Activated CD4-positive, CD25-positive, alpha-beta regulatory T cell treated with anti-CD3 and anti-CD28 coated beads, Interleukin-2, amount 50 U/mL, for 16 hours (primary cell): ENCODE results near the gene MRGPRD.

ENCODE experiments used
- DNase-seq: peaks from one replicate; pipeline ENCODE4 v3.0.0-alpha.2; 2020; ENCODE audit warnings: low read depth, low spot score

MRGPRD gene

DNA sequence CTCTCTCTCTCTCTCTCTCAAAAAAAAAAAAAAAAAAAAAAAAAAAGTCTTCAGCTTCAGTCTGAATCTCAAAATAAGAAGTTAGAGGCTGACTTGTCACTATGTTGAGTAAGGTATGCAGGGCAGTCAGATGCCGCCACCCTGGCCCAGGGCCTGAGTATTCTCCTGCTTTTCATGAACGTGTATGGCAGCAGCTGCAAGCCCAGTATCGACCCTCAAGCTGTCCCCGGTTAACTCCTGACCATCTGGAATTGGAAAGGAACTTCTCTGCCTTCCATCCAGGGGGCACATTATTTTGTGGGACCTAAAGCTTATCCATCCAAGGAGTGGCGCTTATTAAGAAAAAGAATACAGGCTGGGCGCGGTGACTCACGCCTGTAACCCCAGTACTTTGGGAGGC lies 11.4 kb downstream of the MRGPRD start:
- DNase-seq = no peak

DNA sequence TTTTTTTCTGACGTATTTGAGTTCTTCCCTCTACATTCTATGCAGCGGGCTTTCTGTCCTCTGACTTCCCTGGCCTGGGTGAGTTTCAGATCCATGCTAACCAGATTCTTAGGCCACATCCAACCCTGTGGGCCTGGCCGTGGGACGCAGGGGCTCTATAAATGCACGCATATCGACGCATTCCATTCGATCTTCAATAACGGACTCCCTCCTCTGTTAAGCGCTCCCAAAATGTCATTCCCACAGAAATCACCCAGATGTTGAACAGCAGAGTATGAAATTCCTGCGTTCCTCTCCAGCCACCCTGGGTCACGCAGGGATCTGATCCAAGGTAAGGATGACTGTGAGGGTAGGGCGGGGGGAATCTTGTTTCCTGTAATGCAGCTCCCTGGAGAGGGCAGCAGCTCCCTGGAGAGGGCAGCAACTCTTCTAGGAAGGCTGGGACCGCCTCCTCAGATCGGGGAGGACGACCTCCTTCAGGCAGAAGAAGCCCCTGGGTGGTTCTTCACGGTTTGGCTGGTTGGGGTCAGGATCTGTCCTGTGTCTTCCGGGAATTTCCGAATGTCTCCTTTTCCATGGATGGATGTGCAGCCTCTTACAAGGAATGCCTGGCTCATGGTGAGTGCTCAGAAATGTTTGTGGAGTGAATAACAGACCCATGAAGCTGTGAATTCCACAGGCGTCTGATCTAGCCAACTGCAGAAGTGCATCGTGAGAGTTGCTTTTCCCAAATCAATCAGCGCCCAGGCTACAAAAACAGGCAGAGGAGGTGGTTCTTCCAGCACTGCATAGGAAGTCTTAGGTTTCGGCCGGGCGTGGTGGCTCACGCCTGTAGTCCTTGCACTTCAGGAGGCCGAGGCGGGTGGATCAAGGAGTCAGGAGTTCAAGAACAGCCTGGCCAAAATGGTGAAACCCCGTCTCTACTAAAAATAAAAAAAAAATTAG lies 12.2 kb downstream of the MRGPRD start:
- no peak for DNase-seq

DNA sequence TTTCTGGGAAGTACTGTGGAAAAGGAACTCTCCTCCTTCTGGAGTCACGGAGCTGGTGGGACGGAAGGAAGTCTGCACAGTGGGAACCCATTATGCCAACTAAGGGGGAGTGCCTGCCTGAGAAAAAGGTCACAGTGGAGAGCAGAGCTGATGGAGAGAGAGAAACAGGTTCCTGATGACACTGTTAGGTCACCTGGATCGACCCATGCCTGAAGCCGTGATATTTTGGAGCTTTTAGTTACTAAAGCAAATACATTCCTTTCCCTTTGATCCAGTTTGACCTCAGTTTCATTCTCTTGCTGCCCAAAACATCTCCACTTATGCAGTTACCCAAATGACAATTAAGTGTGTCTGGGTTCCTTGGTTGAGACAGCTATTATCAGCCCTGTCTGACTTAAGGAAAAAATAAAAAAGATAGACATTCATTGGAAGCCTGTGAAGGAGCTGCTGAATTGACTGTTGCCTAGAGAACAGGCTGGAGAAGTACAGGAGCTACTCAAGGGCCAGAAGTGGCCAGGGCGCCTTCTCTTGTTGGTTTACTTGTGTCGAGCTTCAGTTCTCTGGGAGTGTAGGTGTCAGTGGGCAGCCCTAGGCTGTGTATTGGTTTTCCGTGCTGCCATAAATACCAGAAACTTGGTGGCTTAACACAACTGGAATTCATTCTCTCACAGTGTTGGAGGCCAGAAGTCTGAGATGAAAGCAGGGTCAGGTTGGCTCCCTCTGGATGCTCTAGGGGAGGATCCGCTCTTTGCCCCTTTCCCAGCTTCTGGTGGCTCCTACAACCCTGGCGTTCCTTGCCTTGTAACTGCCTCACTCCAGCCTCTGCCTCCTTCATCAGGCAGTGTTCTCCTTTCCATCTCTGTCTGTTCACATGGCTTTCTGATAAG lies 13.6 kb downstream of the MRGPRD start:
- DNase-seq = no peak

DNA sequence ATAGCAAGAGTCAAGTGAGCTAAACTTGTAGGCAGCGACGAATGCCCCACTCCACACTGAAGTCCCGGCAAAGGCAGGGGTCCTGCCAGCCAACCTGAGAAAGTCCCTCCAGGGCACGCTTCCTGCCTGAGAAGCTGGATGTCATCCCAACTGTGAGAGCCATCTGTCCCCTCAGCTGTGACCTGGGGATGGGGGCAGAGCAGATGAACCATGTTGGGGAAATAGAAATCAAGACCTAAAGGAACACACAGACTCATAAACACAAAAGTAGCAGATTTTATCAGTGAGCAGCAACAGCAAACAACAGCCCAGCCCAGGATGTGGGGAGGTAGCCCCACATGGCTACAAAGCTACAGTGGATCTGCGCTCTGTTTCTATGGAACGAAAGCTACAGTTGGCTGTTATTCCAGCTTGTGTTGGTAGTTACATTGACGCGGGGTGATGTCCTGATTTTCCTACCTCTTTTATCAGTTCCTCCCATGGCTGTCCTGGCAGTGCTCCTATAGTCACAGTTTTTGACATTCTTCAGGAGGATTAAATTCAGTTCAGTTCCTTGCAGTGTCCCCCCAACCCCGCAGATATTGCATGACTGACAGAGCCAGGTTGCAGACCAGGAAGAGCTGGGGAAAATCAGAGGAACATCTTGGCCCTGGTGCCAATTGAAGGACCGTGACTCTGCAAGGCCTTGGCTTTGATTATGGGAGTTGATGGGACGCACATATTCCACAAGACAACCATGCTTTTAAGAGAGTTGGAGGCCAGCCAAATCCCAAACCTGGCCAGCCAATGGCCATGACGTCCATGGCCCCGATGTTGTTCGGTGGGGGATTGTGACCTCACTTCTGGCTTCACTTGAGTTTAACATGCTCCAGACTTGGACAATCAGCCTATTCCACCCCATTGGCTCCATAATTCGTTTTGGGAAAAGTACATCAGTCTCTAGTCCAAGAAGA lies 14.6 kb downstream of the MRGPRD start:
- DNase-seq = no peak

- no peak for DNase-seq
Observed at GRCh38 chr11:68963779-68964178, 17.0 kb downstream of the MRGPRD start.

DNA sequence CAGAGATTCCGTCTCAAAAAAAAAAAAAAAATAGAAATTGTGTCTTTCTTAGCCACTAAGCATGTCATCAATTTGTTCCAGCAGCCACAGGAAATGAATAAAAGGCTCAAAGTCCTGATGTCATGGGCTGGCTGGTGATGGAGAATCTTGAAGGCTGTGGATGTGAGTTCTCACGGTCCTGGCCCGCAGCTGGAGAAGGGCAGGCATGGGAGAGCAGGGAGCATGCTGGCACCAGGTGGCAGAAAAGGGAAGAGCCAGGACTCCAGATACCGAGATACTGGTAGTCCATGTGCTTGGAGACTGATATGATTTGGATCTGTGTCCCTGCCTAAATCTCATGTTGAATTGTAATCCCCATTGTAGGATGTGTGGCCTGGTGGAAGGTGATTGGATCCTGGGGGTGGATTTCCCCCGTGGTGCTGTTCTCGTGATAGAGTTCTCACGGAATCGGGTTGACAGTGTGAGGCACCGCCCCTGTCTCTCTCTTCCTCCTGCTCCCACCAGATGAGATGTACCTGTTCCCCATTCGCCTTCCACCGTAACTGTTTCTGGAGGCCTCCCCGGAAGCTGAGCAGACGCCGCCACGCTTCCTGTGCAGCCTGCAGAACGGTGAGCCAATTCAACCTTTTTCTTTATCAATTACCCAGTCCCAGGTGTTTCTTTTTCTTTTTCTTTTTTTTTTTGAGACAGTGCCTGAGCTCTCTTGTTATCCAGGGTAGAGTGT lies 18.1 kb downstream of the MRGPRD start:
- DNase-seq = no peak

- DNase-seq = no peak
Observed at GRCh38 chr11:68961245-68961644, 19.5 kb downstream of the MRGPRD start.

GRCh38 chr11:68960294-68961071 lies 20.3 kb downstream of the MRGPRD start:
- no peak for DNase-seq

GRCh38 chr11:68959465-68960293 lies 21.1 kb downstream of the MRGPRD start:
- DNase-seq = no peak

DNA sequence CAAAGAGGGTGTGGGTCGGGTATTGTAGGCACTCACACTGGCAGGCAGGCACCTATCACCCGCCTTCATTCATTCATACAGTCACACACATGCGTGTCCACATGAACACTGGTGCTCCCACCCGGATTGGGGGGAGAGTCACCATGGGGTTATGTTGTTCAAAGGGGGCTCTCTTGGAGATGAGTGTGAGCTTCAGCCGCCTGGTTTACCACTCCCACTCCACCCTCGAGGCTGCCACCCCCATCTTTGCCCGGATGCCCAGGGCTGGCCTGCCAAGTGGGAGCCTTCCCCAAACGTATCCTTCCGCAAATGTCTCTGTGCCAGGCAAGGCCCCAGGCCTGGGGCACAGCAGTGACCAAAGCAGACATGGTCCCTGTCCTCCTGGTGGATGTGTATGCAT lies 22.6 kb downstream of the MRGPRD start:
- DNase-seq = no peak

DNA sequence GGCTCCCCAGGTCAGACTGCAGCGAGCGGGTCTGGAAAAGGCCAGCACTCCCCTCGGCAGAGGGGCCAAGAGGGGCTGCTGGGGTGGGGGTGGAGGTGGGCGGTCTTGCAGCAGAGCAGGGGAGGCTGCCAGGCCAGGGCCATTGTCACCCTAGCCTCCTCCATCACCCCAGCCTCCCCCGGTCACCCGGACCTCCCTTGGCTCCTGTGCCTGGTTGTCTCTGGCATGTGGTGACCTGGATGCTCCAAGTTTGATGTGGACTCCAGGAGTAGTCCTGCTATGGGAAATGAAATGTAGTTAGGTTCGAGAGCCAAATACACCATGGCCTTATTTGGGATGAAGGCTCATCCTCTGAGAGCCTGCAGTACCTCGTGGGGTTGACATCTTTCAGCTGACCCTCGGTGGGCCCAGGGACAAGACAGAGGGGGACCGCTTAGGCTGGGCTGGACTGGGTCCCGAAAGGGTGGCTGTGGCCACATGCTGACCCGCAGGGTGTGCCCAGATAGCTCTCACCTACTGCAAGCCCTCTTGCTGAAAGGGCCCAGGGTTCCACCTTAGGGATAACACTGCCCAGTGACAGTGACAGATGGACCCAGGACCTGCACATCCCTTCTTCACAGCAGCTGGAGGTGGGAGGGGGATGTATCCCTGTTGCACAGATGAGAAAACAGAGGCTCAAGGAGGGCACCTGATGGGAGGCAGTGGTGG lies 24.1 kb downstream of the MRGPRD start:
- DNase-seq = no peak

DNA sequence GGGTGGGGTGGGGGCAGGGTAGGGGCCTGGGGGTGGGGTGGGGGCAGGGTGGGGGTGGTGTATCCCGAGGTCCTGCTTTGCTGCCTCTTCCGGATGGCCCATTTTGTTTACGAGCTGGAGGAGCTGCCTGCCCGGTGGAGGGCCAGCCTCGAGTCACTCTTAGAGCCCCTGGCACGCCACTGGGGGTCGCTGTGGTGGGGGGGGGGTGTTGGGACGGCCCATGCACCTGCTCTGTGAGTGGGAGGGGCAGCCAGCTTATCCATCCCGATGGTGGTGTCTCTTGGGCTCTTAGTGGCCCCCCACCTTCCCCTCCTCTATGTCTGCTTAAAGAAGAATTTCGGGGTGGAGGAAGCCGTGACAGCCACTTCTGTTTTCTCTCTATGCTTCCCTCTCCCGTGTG lies 24.6 kb downstream of the MRGPRD start:
- DNase-seq = no peak

DNA sequence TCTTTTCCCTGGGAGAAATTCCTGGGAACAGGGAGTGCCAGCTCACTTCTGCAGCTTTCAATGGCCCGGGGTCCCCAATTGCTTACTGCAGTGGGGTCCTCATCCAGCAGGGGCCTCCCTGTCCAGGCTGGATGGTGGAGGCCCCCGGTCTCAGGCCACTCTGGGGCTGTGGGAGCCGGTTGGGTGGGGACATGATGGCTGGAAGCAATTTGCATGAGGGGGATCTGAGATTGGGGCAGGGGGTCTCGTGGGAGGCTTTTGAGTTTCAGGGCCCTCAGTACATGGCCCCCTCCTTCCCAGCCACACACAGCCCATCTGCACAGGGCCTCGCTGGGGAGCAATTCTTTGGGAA lies 25.2 kb downstream of the MRGPRD start:
- no peak for DNase-seq

GRCh38 chr11:68954836-68955606 lies 25.8 kb downstream of the MRGPRD start:
- no peak for DNase-seq

DNA sequence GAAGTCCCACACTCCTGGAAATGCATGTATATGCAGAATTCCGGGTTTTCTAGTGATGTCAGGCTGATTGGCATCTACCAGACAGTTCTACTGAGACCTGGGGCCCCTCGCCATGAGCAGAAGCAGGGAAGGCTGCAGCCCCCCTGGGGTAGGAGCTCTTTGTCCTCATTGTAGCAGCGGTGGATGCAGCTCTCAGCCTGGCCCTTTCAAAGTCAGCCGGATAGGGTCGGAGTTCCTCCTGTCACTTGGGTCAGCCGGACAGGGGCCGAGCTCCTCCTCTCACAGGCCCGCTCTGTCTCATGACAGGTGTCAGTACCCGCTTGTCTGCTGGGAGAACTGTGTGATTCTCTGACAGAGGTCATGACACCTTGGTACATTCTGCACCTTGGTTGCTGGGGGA lies 30.0 kb downstream of the MRGPRD start:
- no peak for DNase-seq

DNA sequence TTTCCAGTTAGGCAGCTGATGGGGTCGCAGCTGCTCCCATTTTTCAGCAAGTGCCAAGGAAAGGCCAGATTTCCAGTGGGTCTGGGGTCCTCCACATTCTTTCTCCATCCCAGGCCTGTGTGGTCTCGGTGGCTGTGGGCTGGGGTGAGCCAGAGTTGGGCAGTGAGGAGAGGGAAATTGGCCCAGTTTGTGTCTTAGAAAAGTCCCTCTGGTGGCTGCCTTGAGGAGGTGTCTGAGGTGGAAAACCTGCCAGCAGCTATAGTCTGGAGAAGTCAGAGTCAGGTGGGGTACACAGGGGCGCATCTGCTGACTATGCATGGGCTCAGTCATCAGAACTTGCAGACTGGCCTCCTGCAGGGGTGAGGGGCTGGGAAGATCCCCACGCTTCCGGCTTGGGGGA lies 30.5 kb downstream of the MRGPRD start:
- DNase-seq = no peak

- DNase-seq = no peak
Observed at GRCh38 chr11:68948935-68949334, 31.9 kb downstream of the MRGPRD start.

- no peak for DNase-seq
Observed at GRCh38 chr11:68948496-68948895, 32.3 kb downstream of the MRGPRD start.
